ENCODE results near the gene SCEL. TPM values are rescaled to one million over a fixed set of nuclear protein-coding genes. Genes with fewer than 3 reads are reported as not detected.

Gene SCEL
- total RNA-seq, 1 donor from 2014 or later = 91.3 TPM

- Histone ChIP-seq H3K27me3 (no peaks in the 10 kb centered on the region), H3K9me3 (no peaks in the 10 kb centered on the region), H3K4me1 (no peaks in the 10 kb centered on the region), H3K4me3 (no peak overlapping the region), H3K36me3 (no peaks in the 10 kb centered on the region), H3K27ac (no peak overlapping the region)
- no peak for DNase-seq (ENCODE audit: extremely low spot score in 2 of 2)
- no peak for TF ChIP-seq POLR2AphosphoS5 (IDR thresholded peaks at IDR 0.05; ENCODE audit: insufficient read depth in 1 of 2, low read depth in 1 of 2)
- TF ChIP-seq CTCF (IDR thresholded peaks at IDR 0.05) = no peak
- TF ChIP-seq POLR2A (IDR thresholded peaks at IDR 0.05) = no peak
- intact Hi-C loops (cut with DNase I) = no loop called here
These were observed 18.6 kb downstream of the SCEL start for GRCh38 chr13:77554069-77554468.

GRCh38 chr13:77555246-77555645 is 19.7 kb downstream of the SCEL start:
- H3K36me3 ChIP-seq = no peaks in the 10 kb centered on the region
- H3K4me3 ChIP-seq = no peak overlapping the region
- H3K4me1 ChIP-seq = no peaks in the 10 kb centered on the region
- H3K9me3 ChIP-seq = no peaks in the 10 kb centered on the region
- no peak for TF ChIP-seq POLR2A (IDR thresholded peaks at IDR 0.05)
- no peak for TF ChIP-seq CTCF (IDR thresholded peaks at IDR 0.05)
- no peak for TF ChIP-seq POLR2AphosphoS5 (IDR thresholded peaks at IDR 0.05; ENCODE audit: insufficient read depth in 1 of 2, low read depth in 1 of 2)
- H3K27me3 ChIP-seq = no peaks in the 10 kb centered on the region
- DNase-seq (ENCODE audit: extremely low spot score in 2 of 2) = no peak
- intact Hi-C loops (cut with DNase I) = no loop called here
- H3K27ac ChIP-seq = no peak overlapping the region

- Histone ChIP-seq H3K27me3 (no peaks in the 10 kb centered on the region), H3K27ac (no peak overlapping the region), H3K9me3 (no peaks in the 10 kb centered on the region), H3K4me1 (no peaks in the 10 kb centered on the region), H3K36me3 (no peaks in the 10 kb centered on the region), H3K4me3 (no peak overlapping the region)
- intact Hi-C loops (cut with DNase I) = no loop called here
- DNase-seq (ENCODE audit: extremely low spot score in 2 of 2) = no peak
- TF ChIP-seq POLR2AphosphoS5 (IDR thresholded peaks at IDR 0.05; ENCODE audit: insufficient read depth in 1 of 2, low read depth in 1 of 2) (no peak), POLR2A (IDR thresholded peaks at IDR 0.05) (no peak), CTCF (IDR thresholded peaks at IDR 0.05) (no peak)
These were observed 22.5 kb downstream of the SCEL start for GRCh38 chr13:77558016-77558415.

GRCh38 chr13:77563111-77563510 is 27.6 kb downstream of the SCEL start:
- H3K27ac ChIP-seq = no peak overlapping the region
- H3K4me1 ChIP-seq = no peaks in the 10 kb centered on the region
- no peak for DNase-seq (ENCODE audit: extremely low spot score in 2 of 2)
- TF ChIP-seq POLR2AphosphoS5 (IDR thresholded peaks at IDR 0.05; ENCODE audit: insufficient read depth in 1 of 2, low read depth in 1 of 2) (no peak), CTCF (IDR thresholded peaks at IDR 0.05) (no peak), POLR2A (IDR thresholded peaks at IDR 0.05) (no peak)
- H3K4me3 ChIP-seq = no peak overlapping the region
- intact Hi-C loops (cut with DNase I) = no loop called here
- no peaks in the 10 kb centered on the region for H3K9me3 ChIP-seq
- H3K36me3 ChIP-seq = no peaks in the 10 kb centered on the region
- H3K27me3 ChIP-seq = no peaks in the 10 kb centered on the region

- TF ChIP-seq POLR2AphosphoS5 (IDR thresholded peaks at IDR 0.05; ENCODE audit: insufficient read depth in 1 of 2, low read depth in 1 of 2) (no peak), POLR2A (IDR thresholded peaks at IDR 0.05) (no peak), CTCF (IDR thresholded peaks at IDR 0.05) (no peak)
- no peak overlapping the region for H3K27ac ChIP-seq
- no peaks in the 10 kb centered on the region for H3K9me3 ChIP-seq
- no peak overlapping the region for H3K4me3 ChIP-seq
- H3K27me3 ChIP-seq = no peaks in the 10 kb centered on the region
- H3K36me3 ChIP-seq = no peaks in the 10 kb centered on the region
- no peaks in the 10 kb centered on the region for H3K4me1 ChIP-seq
- intact Hi-C loops (cut with DNase I) = no loop called here
- no peak for DNase-seq (ENCODE audit: extremely low spot score in 2 of 2)
These were observed 30.1 kb downstream of the SCEL start for GRCh38 chr13:77565635-77566034.
